IMR-90 (cell line): ENCODE data around the gene PSMG1. TPM values are rescaled to one million over a fixed set of nuclear protein-coding genes. Genes with fewer than 3 reads are reported as not detected.

ENCODE experiments used
- ATAC-seq: fragments of 200-7000 bp; cut with Tn5 transposase; 2 replicates; pipeline ENCODE4 v1.9.1; 2020; ENCODE audit warnings: low read depth, mild to moderate bottlenecking, moderate library complexity
- BruUV-seq: library from RNA; stranded (reverse); fragments of 400-500 nt; replicated peaks from 2 replicates; lab custom pipeline; 2021; lab: Mats Ljungman, UMichigan
- CTCF ChIA-PET: fragments of 300-600 bp; formaldehyde crosslinking; extraction: SDS; loops from one replicate; lab custom pipeline; 2021; ENCODE audit warnings: antibody characterized with exemption; lab: Yijun Ruan, JAX
- POLR2A ChIA-PET: fragments of 300-600 bp; sonication (Branson Sonifier 250); formaldehyde crosslinking; loops from one replicate; lab custom pipeline; 2022; ENCODE audit warnings: antibody characterized with exemption; ENCODE audit not compliant: unreplicated experiment; lab: Charles Lee
- DNase-seq: peaks from one replicate; pipeline ENCODE4 v3.0.0; 2013
- H2AFZ ChIP-seq: replicated peaks from 2 replicates; pipeline ENCODE3; 2013; ENCODE audit warnings: low read length, mild to moderate bottlenecking; ENCODE audit not compliant: poor library complexity
- H2AK5ac ChIP-seq: 2 replicates; pipeline ENCODE4 v1.6.1; 2013; ENCODE audit warnings: low read depth, low read length, inconsistent platforms
- H2AK9ac ChIP-seq: replicated peaks from 2 replicates; pipeline ENCODE3; 2013; ENCODE audit warnings: mild to moderate bottlenecking, low read depth, low read length, moderate library complexity; ENCODE audit not compliant: poor library complexity
- H2BK120ac ChIP-seq: 2 replicates; pipeline ENCODE4 v1.6.1; 2013; ENCODE audit warnings: low read depth, low read length, inconsistent platforms
- H2BK15ac ChIP-seq: 3 replicates; pipeline ENCODE4 v1.6.1; 2013; ENCODE audit warnings: low read depth, low read length, inconsistent platforms
- H2BK20ac ChIP-seq: 2 replicates; pipeline ENCODE4 v1.6.1; 2013; ENCODE audit warnings: low read depth, mild to moderate bottlenecking, inconsistent platforms, low read length, moderate library complexity
- H2BK5ac ChIP-seq: 2 replicates; pipeline ENCODE4 v1.6.1; 2013; ENCODE audit warnings: mild to moderate bottlenecking, low read depth, low read length, inconsistent platforms; ENCODE audit not compliant: poor library complexity, severe bottlenecking
- H3K14ac ChIP-seq: replicated peaks from 2 replicates; pipeline ENCODE4 v1.6.1; 2013; ENCODE audit warnings: low read depth, low read length, inconsistent platforms
- H3K18ac ChIP-seq: 2 replicates; pipeline ENCODE4 v1.6.1; 2013; ENCODE audit warnings: low read depth, low read length, control low read depth
- H3K23ac ChIP-seq: 2 replicates; pipeline ENCODE4 v1.6.1; 2013; ENCODE audit warnings: low read depth, low read length, inconsistent platforms
- H3K27ac ChIP-seq: 2 replicates; pipeline ENCODE4 v1.5.1; 2013; ENCODE audit warnings: mild to moderate bottlenecking, control low read depth, low read length; ENCODE audit not compliant: insufficient read depth
- H3K27me3 ChIP-seq: 2 replicates; pipeline ENCODE4 v1.6.1; 2013; ENCODE audit warnings: low read length; ENCODE audit not compliant: control insufficient read depth, insufficient read depth
- H3K36me3 ChIP-seq: 2 replicates; pipeline ENCODE4 v1.6.1; 2013; ENCODE audit warnings: low read length, mixed read lengths; ENCODE audit not compliant: control insufficient read depth, insufficient read depth
- H3K4ac ChIP-seq: 2 replicates; pipeline ENCODE4 v1.6.1; 2013; ENCODE audit warnings: low read depth, low read length, inconsistent platforms
- H3K4me1 ChIP-seq: 2 replicates; pipeline ENCODE4 v1.6.1; 2013; ENCODE audit warnings: low read length, mixed read lengths; ENCODE audit not compliant: control insufficient read depth, insufficient read depth
- H3K4me2 ChIP-seq: 2 replicates; pipeline ENCODE4 v1.6.1; 2013; ENCODE audit warnings: low read depth, mild to moderate bottlenecking, control low read depth, low read length, moderate library complexity
- H3K4me3 ChIP-seq: 2 replicates; pipeline ENCODE4 v1.5.1; 2013; ENCODE audit warnings: low read depth, mild to moderate bottlenecking, control low read depth, low read length, moderate library complexity; ENCODE audit not compliant: insufficient read depth
- H3K56ac ChIP-seq: 2 replicates; pipeline ENCODE4 v1.6.1; 2013; ENCODE audit warnings: low read length, inconsistent platforms; ENCODE audit not compliant: insufficient read depth; ENCODE audit errors: extremely low read depth
- H3K79me1 ChIP-seq, 2 experiments: 2 replicates each; pipeline ENCODE4 v1.6.1; 2013; ENCODE audit warnings: low read length in 2 of 2, inconsistent platforms in 1 of 2, low read depth in 1 of 2
- H3K9ac ChIP-seq: 2 replicates; pipeline ENCODE4 v1.6.1; 2013; ENCODE audit warnings: low read depth, low read length, control low read depth
- H3K9me1 ChIP-seq: 2 replicates; pipeline ENCODE4 v1.6.1; 2013; ENCODE audit warnings: low read length, inconsistent platforms; ENCODE audit not compliant: insufficient read depth
- H3K9me3 ChIP-seq: 2 replicates; pipeline ENCODE4 v1.6.1; 2013; ENCODE audit warnings: low read length; ENCODE audit not compliant: control insufficient read depth, insufficient read depth
- H4K20me1 ChIP-seq: 2 replicates; pipeline ENCODE4 v1.6.1; 2013; ENCODE audit warnings: low read length, inconsistent platforms; ENCODE audit not compliant: insufficient read depth
- H4K5ac ChIP-seq: 2 replicates; pipeline ENCODE4 v1.6.1; 2013; ENCODE audit warnings: mild to moderate bottlenecking, low read depth, low read length, control low read depth
- H4K8ac ChIP-seq, 2 experiments: 2 replicates each; pipeline ENCODE4 v1.6.1; 2013; ENCODE audit warnings: low read depth in 2 of 2, low read length in 2 of 2, control low read depth in 1 of 2, inconsistent platforms in 1 of 2
- H4K91ac ChIP-seq: 2 replicates; pipeline ENCODE4 v1.6.1; 2013; ENCODE audit warnings: low read depth, low read length, inconsistent platforms; ENCODE audit not compliant: insufficient read depth
- BHLHE40 ChIP-seq: fragments of 150-350 bp; IDR thresholded peaks from 2 replicates; pipeline ENCODE4 v1.6.1; 2016; ENCODE audit warnings: mild to moderate bottlenecking, low read depth, low read length
- CEBPB ChIP-seq: IDR thresholded peaks from 2 replicates; pipeline ENCODE4 v1.6.1; 2012; ENCODE audit warnings: low read depth, low read length, improper control_type of control experiment
- MAFK ChIP-seq: IDR thresholded peaks from 2 replicates; pipeline ENCODE4 v1.6.1; 2012; ENCODE audit warnings: low read depth, low read length, improper control_type of control experiment
- RFX5 ChIP-seq: IDR thresholded peaks from 2 replicates; pipeline ENCODE4 v1.8.0; 2012; ENCODE audit warnings: low read depth, mild to moderate bottlenecking, low read length, moderate library complexity
- WGBS, 2 experiments: methylation state at CpG; one replicate each; pipeline versions ENCODE4 v1.1.5 to v1.1.7; 2013; ENCODE audit warnings: missing lambda C conversion rate in 2 of 2; ENCODE audit not compliant: insufficient read length in 1 of 2; ENCODE audit errors: extremely low coverage in 2 of 2; 5-methylcytosine and 5-hydroxymethylcytosine counted together
- dilution Hi-C: fragments of 300-500 bp; cut with HindIII; formaldehyde crosslinking; loops from one replicate; pipeline ENCODE4 v1.14.3; 2018; ENCODE audit warnings: low sequenced_read_pairs; ENCODE audit not compliant: unreplicated experiment
- in situ Hi-C: fragments of 300-500 bp; cut with MboI; formaldehyde crosslinking; loops from 3 replicates; pipeline ENCODE4 v1.14.3; 2019; ENCODE audit warnings: low sequenced_read_pairs, inconsistent platforms, mixed read lengths
- intact Hi-C: fragments of 100-400 bp; cut with micrococcal nuclease; formaldehyde crosslinking; loops from 2 replicates; pipeline ENCODE4 v1.10.0; 2022
- polyA plus RNA-seq, 3 experiments: library from polyadenylated mRNA; depleted of rRNA; stranded (reverse); fragments of >200 nt; gene quantifications; 2 replicates each; pipeline ENCODE4 v1.2.3, GENCODE V29; 2012; ENCODE audit warnings: low replicate concordance in 1 of 3
- total RNA-seq: library from RNA; depleted of rRNA; stranded (reverse); fragments of >200 nt; gene quantifications from 2 replicates; pipeline ENCODE4 v1.2.3, GENCODE V29; 2012

The PSMG1 gene
- total and polyA plus RNA-seq, 2 of the 4 experiments (the other 2 are of a cell fraction) = 37.8 to 45.4 TPM

GRCh38 chr21:39142972-39143371, 40.3 kb downstream of the PSMG1 start:
- Histone ChIP-seq H2AK5ac (no peak overlapping the region), H3K27ac (no peak overlapping the region), H3K56ac (no peak overlapping the region), H3K9ac (no peak overlapping the region), H4K20me1 (no peaks in the 10 kb centered on the region), H3K79me1 (no peaks in the 10 kb centered on the region), H3K18ac (no peak overlapping the region), H2BK15ac (no peak overlapping the region), H3K4me3 (no peak overlapping the region), H4K91ac (no peak overlapping the region), H3K14ac (no peak overlapping the region), H2AFZ (no peak overlapping the region), H4K5ac (no peak overlapping the region), H3K4ac (no peak overlapping the region), H4K8ac (no peak overlapping the region), H2AK9ac (no peak overlapping the region), H2BK120ac (no peak overlapping the region), H3K36me3 (no peaks in the 10 kb centered on the region), H2BK5ac (no peak overlapping the region), H3K27me3 (peaks cover 24% of the 10 kb centered on the region), H3K9me3 (peaks cover 2% of the 10 kb centered on the region), H2BK20ac (no peak overlapping the region), H3K9me1 (no peaks in the 10 kb centered on the region), H3K23ac (no peak overlapping the region), H3K4me2 (no peak overlapping the region), H3K4me1 (peaks cover 2% of the 10 kb centered on the region; the same call in 1 of the 2 replicates)
- ATAC-seq = no peak
- TF ChIP-seq CEBPB (no peak), BHLHE40 (no peak), MAFK (no peak), RFX5 (no peak)
- dilution Hi-C loops (no loop called here), in situ Hi-C loops (loop anchor here (5.0 kb wide), 1 partner anchor 621 kb away; no protein-coding TSS in a partner anchor), intact Hi-C loops (no loop called here)
- DNase-seq = no peak
- ChIA-PET CTCF (no interaction called here), POLR2A (no interaction called here)
- no TSS peak for BruUV-seq
- no CpG with 5 or more reads among the region's 3 CpGs for WGBS, 2 experiments
